Effector memory CD8-positive, alpha-beta T cell (primary cell): ENCODE measurements around the gene VWA1.
A peak's percentile ranks its signal among the peaks of the same experiment; 100 is the strongest.
"Not testable (repeated sequence)": the region's sequence is repeated elsewhere in the genome, so short reads cannot be mapped to it uniquely, and the experiment has no call there.

Experiments used
- ATAC-seq: fragments of 150-1000 bp; cut with Tn5 transposase; replicated peaks from 2 replicates; pipeline ENCODE4 v1.10.0; 2021; ENCODE audit warnings: mild to moderate bottlenecking, moderate library complexity
- DNase-seq, 3 experiments: peaks; one replicate each; pipeline ENCODE4 v3.0.0; 2021
- H3K27ac Mint-ChIP-seq, 2 donors: one replicate each; pipeline ENCODE4 v1.8.0; 2022; ENCODE audit warnings: mild to moderate bottlenecking in 2 of 2, mixed read lengths in 2 of 2, moderate library complexity in 2 of 2
- H3K27me3 Mint-ChIP-seq, 2 donors: one replicate each; pipeline ENCODE4 v1.8.0; 2022; ENCODE audit warnings: mixed read lengths in 2 of 2
- H3K36me3 Mint-ChIP-seq: one replicate; pipeline ENCODE4 v1.8.0; 2022; ENCODE audit warnings: mild to moderate bottlenecking, moderate library complexity, mixed read lengths; ENCODE audit not compliant: insufficient read depth
- H3K4me1 Mint-ChIP-seq, 2 donors: one replicate each; pipeline ENCODE4 v1.8.0; 2022; ENCODE audit warnings: low read depth in 2 of 2, mixed read lengths in 2 of 2
- H3K4me3 Mint-ChIP-seq, 2 donors: one replicate each; pipeline ENCODE4 v1.8.0; 2022; ENCODE audit warnings: mild to moderate bottlenecking in 2 of 2, mixed read lengths in 2 of 2, moderate library complexity in 2 of 2
- H3K9me3 Mint-ChIP-seq, 2 donors: one replicate each; pipeline ENCODE4 v1.8.0; 2022; ENCODE audit warnings: mixed read lengths in 2 of 2

Gene VWA1

DNA sequence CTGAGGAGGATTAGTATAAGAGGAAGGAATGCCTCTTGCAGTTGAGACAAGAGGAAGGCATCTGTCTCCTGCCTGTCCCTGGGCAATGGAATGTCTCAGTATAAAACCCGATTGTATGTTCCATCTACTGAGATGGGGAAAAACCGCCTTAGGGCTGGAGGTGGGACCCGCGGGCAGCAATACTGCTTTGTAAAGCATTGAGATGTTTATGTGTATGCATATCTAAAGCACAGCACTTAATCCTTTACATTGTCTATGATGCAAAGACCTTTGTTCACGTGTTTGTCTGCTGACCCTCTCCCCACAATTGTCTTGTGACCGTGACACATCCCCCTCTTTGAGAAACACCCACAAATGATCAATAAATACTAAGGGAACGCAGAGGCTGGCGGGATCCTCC lies 25.3 kb upstream of the VWA1 start:
- DNase-seq, H3K9me3 Mint-ChIP-seq: not testable (repeated sequence)

DNA sequence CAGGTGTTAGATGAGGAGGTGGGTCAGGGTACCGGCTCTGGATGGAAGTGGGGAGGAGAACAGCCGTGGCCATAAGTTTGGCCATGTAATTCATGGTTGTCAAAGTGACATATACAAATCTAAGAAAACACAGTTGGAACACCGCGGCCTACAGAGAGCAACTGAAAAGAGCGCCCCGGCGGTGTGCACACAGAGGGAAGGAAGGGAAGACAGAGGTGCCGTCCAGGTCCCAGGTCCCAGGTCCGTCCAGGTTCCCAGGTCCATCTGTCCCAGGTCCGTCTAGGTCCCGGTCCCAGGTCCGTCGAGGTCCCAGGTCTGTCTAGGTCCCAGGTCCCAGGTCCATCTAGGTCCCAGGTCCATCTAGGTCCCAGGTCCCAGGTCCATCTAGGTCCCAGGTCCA lies 23.9 kb upstream of the VWA1 start:
- Mint-ChIP-seq H3K4me1 (peaks cover 4 to 8% of the 10 kb centered on the region in 2 donors), H3K9me3 (no peaks in the 10 kb centered on the region), H3K4me3 (no peak overlapping the region), H3K27me3 (no peaks in the 10 kb centered on the region), H3K27ac (peak overlapping the region in 1 of 2 donors; percentile 31), H3K36me3 (peaks cover 10% of the 10 kb centered on the region)
- DNase-seq (no peak), ATAC-seq (no peak)

More for the DNA sequence above, 25.3 kb upstream of the VWA1 start:
- peaks cover 23% of the 10 kb centered on the region for H3K36me3 Mint-ChIP-seq
- peaks cover 8 to 14% of the 10 kb centered on the region in 2 donors for H3K4me1 Mint-ChIP-seq
- H3K4me3 Mint-ChIP-seq, H3K27me3 Mint-ChIP-seq, H3K27ac Mint-ChIP-seq, ATAC-seq: not testable (repeated sequence)

DNA sequence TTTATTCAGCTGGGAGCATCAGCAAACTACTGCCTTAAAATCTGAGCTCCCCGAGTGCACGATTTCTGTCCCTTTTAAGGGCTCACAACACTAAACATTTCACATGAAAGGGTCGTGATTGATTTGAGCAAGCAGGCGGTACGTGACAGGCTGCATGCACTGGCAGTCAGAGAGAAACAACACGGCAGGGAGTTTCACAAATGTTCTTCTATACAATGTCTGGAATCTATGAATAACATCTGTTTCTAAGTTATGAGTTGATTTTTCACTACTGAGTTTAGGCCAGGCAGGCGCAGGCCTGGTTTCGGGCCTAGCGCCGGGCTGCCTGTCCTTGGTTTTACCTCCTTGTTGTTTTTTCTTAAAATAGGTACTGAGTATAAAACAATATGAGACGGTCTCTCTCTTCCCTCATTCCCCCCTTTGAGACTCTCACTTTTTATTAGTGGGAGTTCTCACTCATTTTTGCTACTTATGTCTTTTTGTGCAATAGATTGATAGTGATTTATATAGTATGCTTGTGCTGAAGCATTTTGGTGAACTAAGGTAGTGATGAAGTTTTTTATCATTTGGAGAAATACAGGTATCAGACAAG lies 23.1 kb upstream of the VWA1 start:
- H3K4me3 Mint-ChIP-seq, ATAC-seq, H3K27ac Mint-ChIP-seq, H3K4me1 Mint-ChIP-seq, H3K27me3 Mint-ChIP-seq, DNase-seq, H3K9me3 Mint-ChIP-seq, H3K36me3 Mint-ChIP-seq: not testable (repeated sequence)

DNA sequence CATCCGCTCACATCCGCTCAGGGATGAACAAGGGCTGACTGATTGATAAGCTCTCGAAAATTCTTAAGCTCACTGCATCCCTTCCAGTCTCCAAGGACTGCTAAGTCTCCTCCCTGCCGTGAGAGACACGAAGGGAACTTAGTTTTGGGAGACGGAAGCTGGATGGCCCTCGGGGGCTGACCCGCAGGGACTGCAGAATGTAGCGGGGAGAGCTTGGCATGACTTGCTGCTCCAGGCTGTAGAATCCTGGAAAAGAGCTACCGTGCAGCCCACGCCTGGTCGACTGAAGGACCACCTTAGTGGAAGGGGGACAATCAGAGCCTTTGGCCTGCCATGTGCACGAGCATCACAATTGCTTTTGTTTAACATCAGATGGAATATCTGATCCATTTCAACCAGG lies 19.7 kb upstream of the VWA1 start:
- Mint-ChIP-seq H3K27me3 (peaks cover 0 to 4% of the 10 kb centered on the region in 2 donors), H3K27ac (no peak overlapping the region), H3K36me3 (no peaks in the 10 kb centered on the region), H3K9me3 (no peaks in the 10 kb centered on the region), H3K4me3 (no peak overlapping the region), H3K4me1 (no peaks in the 10 kb centered on the region)
- DNase-seq (no peak), ATAC-seq (no peak)

DNA sequence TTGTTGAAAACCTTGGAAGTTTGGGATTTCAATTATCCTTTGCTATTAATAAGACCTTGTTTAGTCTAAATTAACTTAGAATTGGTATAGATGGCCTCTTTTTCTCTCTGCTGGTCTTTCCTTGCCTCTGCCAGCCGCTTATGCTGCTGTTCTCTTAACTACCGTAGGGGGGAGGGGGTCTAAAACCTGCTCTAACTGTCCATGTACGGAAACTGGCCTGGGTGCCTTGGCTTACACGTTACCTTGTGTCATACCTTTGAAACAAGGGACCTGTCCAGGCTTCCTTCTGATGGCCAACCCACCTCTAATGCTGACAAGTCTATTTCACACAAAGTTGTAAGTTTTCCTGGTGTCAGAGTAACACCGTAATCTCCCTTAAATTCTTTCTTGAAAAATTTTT lies 18.1 kb upstream of the VWA1 start:
- H3K36me3 Mint-ChIP-seq, DNase-seq, ATAC-seq, H3K4me3 Mint-ChIP-seq, H3K4me1 Mint-ChIP-seq, H3K27ac Mint-ChIP-seq, H3K9me3 Mint-ChIP-seq: not testable (repeated sequence)
- peaks cover under 1 to 18% of the 10 kb centered on the region in 2 donors for H3K27me3 Mint-ChIP-seq

DNA sequence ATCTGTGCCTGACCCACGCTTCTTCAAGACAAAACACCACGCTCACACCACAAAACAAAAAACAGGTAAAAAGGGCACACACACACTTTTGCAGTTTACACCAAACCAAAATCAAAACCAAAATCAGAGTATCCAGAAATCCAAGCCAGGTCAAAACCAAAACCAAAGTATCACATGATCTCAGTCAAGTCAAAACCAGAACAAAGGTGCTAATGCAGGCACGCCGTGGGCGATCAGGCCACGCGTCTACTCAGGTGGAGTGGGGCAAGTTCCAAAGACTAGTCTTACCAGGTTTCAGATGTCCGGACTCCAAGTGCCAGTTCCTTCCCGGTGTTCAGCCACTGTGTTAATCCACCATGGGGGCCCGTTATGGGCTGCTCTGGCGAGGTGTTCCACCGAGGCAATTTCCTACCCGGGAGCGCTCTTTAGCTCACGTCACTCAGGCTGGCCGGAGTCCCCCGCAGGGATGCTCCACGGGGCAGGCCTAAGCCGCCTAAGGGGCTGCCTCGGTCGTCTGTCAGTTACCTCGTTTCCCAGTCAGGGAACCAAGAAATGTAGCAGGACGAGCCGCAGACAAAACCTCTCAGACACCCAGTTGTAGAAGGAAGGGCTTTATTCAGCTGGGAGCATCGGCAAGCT lies 17.5 kb upstream of the VWA1 start:
- H3K4me3 Mint-ChIP-seq, H3K36me3 Mint-ChIP-seq: not testable (repeated sequence)

DNA sequence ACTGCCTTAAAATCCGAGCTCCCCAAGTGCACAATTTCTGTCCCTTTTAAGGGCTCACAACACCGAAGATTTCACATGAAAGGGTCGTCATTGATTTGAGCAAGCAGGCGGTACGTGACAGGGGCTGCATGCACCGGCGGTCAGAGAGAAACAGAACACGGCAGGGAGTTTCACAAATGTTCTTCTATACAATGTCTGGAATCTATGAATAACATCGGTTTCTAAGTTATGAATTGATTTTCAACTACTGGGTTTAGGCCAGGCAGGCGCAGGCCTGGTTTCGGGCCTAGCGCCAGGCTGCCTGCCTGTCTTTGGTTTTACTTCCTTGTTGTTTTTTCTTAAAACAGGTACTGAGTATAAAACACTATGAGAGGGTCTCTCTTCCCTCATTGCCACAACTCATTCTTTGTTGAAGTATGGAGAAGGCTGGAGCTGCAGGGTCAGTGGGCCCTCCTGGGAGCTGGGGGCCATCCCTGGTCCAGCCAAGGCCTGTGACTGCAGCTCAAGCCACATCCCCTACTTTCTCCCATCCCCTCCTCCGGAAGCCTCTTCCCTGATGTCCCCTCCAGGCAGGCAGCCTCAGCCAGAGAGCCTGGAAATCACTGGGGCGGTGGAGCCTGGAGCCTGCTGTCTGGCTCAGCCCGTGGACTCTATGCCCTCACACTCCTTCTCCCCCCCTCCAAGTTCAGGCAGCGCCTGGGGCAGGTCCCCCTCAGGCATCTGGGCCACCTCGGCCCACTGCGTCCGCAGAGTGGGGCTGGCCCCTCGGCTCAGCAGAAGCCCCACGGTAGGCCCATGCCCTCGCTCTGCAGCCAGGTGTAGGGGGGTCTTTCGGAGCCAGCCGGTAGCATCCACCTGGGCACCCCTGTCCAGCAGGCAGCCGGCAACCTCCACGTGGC lies 16.8 kb upstream of the VWA1 start:
- ATAC-seq (no peak), DNase-seq (no peak)
- Mint-ChIP-seq H3K27ac (no peak overlapping the region), H3K4me1 (no peaks in the 10 kb centered on the region), H3K9me3 (no peaks in the 10 kb centered on the region), H3K36me3 (no peaks in the 10 kb centered on the region), H3K4me3 (no peak overlapping the region), H3K27me3 (peaks cover 8 to 27% of the 10 kb centered on the region in 2 donors)

More for the DNA sequence above, 17.5 kb upstream of the VWA1 start:
- H3K9me3 Mint-ChIP-seq, H3K4me1 Mint-ChIP-seq, ATAC-seq, DNase-seq, H3K27ac Mint-ChIP-seq: not testable (repeated sequence)
- peaks cover 6 to 24% of the 10 kb centered on the region in 2 donors for H3K27me3 Mint-ChIP-seq

DNA sequence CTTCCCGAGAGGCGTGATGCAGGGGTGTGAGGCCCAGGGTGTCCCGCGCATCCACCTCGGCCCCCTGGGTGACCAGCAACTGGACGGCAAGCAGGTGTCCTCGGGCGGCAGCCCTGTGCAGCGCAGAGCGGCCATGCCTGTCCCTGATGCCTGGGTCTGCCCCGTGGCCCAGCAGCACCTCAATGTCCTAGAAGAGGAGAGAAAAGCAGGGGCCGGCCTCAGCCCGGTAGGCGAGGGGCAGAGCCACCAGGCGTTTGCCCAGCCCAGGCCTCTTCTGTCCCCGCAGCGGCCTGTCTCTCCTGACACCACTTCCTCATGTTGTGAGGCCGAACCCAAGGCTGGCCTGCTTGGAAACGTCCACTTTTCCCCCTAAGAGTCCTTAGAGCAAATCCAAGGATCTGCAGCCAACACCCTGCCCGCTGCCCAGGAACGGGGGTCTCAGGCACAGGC lies 16.1 kb upstream of the VWA1 start:
- DNase-seq (no peak), ATAC-seq (no peak)
- H3K9me3 Mint-ChIP-seq = no peaks in the 10 kb centered on the region
- no peaks in the 10 kb centered on the region for H3K36me3 Mint-ChIP-seq
- H3K4me3 Mint-ChIP-seq = no peak overlapping the region
- no peak overlapping the region for H3K27ac Mint-ChIP-seq
- peaks cover 10 to 31% of the 10 kb centered on the region in 2 donors for H3K27me3 Mint-ChIP-seq
- no peaks in the 10 kb centered on the region for H3K4me1 Mint-ChIP-seq

DNA sequence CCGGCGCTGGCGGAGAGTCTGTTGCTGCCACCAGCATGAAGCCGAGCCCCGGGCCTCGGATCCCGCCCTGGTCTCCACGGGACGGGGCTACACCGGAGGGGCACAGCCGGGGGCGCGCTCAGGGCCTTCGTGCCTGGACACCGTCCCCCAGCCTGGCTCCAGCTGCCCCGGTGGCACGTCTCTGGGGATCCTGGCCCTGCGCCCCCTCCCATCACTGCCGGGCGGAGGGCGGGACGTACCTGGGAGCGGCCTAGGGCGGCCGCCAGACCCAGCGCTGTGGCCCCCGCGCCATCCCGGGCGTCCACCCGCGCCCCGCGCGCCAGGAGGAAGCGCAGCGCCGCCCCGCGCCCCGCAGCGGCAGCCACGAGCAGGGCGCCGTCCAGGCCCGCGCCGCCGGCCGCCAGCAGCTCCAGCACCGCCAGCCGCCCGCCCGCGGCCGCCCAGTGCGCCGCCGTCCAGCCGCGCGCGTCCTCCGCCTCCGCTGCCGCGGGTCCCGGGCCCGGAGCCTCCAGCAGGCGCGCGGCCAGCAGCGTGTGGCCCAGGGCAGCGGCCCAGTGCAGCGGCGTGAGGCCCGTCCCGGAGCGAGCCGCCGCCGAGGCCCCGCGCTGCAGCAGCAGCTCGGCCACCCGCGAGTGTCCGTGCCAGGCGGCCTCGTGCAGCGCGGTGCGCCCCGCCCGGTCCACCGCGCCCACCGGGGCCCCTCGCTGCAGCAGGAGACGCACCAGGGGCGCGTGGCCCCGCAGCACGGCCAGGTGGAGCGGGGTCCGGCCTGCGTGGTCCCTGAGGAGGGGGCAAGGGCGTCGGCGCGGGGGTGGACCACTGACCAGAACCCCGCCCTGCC lies 15.5 kb upstream of the VWA1 start:
- Mint-ChIP-seq H3K36me3 (no peaks in the 10 kb centered on the region), H3K27me3 (peaks cover 16 to 37% of the 10 kb centered on the region in 2 donors), H3K9me3 (no peaks in the 10 kb centered on the region), H3K4me1 (no peaks in the 10 kb centered on the region), H3K27ac (no peak overlapping the region), H3K4me3 (no peak overlapping the region)
- DNase-seq (no peak), ATAC-seq (no peak)

DNA sequence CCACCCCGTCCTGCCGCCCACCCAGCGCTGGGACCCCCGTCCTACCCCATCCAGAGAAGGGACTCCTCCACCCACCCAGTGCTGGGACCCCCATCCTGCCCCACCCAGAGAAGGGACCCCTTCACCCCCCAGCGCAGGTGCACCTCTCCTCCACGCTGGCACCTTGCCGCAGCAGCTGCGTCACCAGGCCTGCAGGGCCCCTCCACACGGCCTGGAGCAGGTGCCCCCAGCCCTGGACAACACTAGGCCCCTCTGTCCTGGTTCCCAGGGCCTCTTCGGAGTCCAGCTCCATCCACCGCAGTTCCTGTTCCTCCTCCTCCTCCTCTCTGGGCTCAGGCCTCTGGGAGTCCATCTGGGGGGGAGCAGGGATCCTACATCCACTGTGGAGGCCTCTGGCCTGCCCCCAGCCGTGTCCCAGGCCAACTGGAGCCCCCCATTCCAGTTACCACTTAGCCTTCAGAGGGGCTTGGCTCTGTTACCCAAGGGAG lies 14.8 kb upstream of the VWA1 start:
- no peaks in the 10 kb centered on the region for H3K9me3 Mint-ChIP-seq
- no peaks in the 10 kb centered on the region for H3K4me1 Mint-ChIP-seq
- DNase-seq (no peak), ATAC-seq (no peak)
- H3K4me3 Mint-ChIP-seq = peak overlapping the region in 1 of 2 donors; percentile 31
- H3K36me3 Mint-ChIP-seq = no peaks in the 10 kb centered on the region
- peaks cover 18 to 44% of the 10 kb centered on the region in 2 donors for H3K27me3 Mint-ChIP-seq
- H3K27ac Mint-ChIP-seq = no peak overlapping the region

DNA sequence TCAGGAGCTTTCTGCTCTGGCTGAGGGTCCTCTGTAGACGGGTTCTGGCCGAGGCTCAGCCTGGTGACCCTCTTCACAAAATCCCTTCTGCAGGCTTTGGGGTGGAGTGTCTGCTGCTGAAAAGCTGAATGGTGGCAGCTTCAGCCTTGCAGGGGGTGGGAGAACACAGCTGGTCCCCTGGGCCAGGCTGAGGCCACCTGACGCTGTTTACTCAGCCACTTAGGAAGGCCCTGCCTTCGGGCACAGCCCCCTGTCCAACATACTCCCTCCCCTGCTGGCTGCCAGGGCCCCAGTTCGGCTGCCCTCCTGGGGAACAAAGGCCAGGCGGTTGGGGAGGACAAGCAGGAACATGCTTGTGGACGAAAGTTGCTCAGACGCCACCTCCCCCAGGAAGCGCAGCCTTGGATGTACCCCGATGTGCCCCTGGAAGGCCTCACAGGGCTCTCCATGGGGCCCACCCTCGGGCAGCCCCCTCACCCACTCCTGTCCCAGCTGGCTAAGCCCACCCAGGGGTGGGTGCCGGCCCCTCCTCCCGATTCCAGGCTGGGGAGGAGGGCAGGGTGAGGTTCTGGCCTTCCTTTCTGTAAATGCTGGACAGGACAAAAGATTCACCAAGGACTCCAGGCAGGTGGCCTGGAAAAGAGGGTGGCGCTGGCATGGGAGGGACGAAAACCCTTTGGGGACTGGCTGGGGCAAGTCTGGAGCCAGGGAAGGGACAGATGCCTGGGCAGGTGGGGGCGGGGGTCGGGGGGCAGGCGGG lies 14.2 kb upstream of the VWA1 start, which contains the start of gene ANKRD65:
TSS of gene ANKRD65 (minus strand) at position 130 of the 760 bp plus-strand sequence. CDS start 271 bp downstream, outside the sequence.
- Mint-ChIP-seq H3K9me3 (no peaks in the 10 kb centered on the region), H3K4me3 (peak within 1 kb of the TSS in 1 of 2 donors; percentile 31), H3K27ac (no peak within 1 kb of the TSS), H3K36me3 (no peaks in the 10 kb centered on the region), H3K4me1 (peaks cover 0 to under 1% of the 10 kb centered on the region in 2 donors), H3K27me3 (peaks cover 20 to 50% of the 10 kb centered on the region in 2 donors)
- ATAC-seq (no peak), DNase-seq (no peak)

DNA sequence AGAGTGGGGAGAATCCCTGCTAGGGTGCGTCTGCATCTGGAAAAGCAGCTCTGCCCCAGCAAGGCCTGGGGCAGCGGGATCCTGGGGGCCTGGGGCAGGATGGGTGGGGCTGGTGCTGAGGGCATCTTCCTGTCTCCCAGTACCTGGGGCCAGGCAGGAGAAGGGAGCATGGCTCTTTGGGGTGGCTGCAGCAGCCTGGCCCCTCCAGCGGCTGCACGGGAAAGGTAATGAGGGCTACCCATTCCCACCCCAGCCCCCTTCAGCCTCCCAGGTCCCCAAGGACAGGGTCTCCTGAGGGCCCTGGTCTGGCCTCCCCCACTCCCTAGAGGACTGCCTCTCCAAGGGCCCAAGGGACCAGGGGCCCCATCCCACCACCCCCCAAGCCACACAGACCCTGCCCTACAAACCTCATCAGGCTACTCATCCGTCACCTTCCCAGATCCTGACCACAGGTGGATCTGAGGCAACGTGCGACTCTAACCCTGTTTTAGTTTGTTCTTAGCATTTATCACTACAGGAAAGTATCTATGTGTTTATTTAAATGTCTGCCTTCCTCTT lies 13.5 kb upstream of the VWA1 start:
- no peaks in the 10 kb centered on the region for H3K9me3 Mint-ChIP-seq
- H3K27me3 Mint-ChIP-seq = peaks cover 23 to 55% of the 10 kb centered on the region in 2 donors
- no peak for ATAC-seq
- H3K4me1 Mint-ChIP-seq = peaks cover 0 to 2% of the 10 kb centered on the region in 2 donors
- no peak for DNase-seq
- no peak overlapping the region for H3K4me3 Mint-ChIP-seq
- no peak overlapping the region for H3K27ac Mint-ChIP-seq
- H3K36me3 Mint-ChIP-seq = no peaks in the 10 kb centered on the region
